AG04449 (cell line): ENCODE measurements around the gene ZC3H12D.

Experiments used
- CTCF ChIA-PET: fragments of 350-600 bp; formaldehyde crosslinking; extraction: SDS; loops from one replicate; lab custom pipeline; 2021; ENCODE audit warnings: antibody characterized with exemption; lab: Yijun Ruan, JAX
- POLR2A ChIA-PET: fragments of 400-600, 350-600 bp; formaldehyde crosslinking; extraction: SDS; loops from one replicate; lab custom pipeline; 2020; ENCODE audit warnings: antibody characterized with exemption, inconsistent platforms; lab: Yijun Ruan, JAX
- DNase-seq: peaks from one replicate; pipeline ENCODE4 v3.0.0-alpha.2; 2010; ENCODE audit warnings: low read depth, low spot score
- H3K4me3 ChIP-seq: 2 replicates; pipeline ENCODE4 v1.5.1; 2011; ENCODE audit warnings: low read depth, mild to moderate bottlenecking, control low read depth, low read length
- CTCF ChIP-seq: IDR thresholded peaks from one replicate; pipeline ENCODE4 v1.5.1; 2011; ENCODE audit warnings: mild to moderate bottlenecking, moderate library complexity, low read length, control low read depth, inconsistent platforms; ENCODE audit not compliant: insufficient read depth; ENCODE audit errors: missing control alignments

The ZC3H12D gene

GRCh38 chr6:149428606-149429005 lies 56.2 kb downstream of the ZC3H12D start:
- CTCF ChIA-PET = interaction anchor here (0.7 to 18.9 kb wide), 5 partner anchors 9 to 398 kb away, joined by 3 to 382 read pairs (median 8); no protein-coding TSS in a partner anchor
- no peak for DNase-seq
- POLR2A ChIA-PET = interaction anchor here (1.3 kb wide), 1 partner anchor 396 kb away, joined by 3 read pairs; no protein-coding TSS in a partner anchor
- TF ChIP-seq CTCF = no peak
- no peak overlapping the region for H3K4me3 ChIP-seq

- no peak for TF ChIP-seq CTCF
- POLR2A ChIA-PET = no interaction called here
Measured at GRCh38 chr6:149425754-149426153, 59.1 kb downstream of the ZC3H12D start.

GRCh38 chr6:149425224-149425623 lies 59.6 kb downstream of the ZC3H12D start:
- POLR2A ChIA-PET = no interaction called here
- TF ChIP-seq CTCF = no peak
- CTCF ChIA-PET = interaction anchor here (1.5 to 18.9 kb wide), 2 partner anchors 15 to 394 kb away, joined by 5 to 382 read pairs; no protein-coding TSS in a partner anchor
- DNase-seq = no peak
- no peak overlapping the region for H3K4me3 ChIP-seq

More at GRCh38 chr6:149425754-149426153, 59.1 kb downstream of the ZC3H12D start:
- CTCF ChIA-PET = interaction anchor here (18.9 kb wide), 1 partner anchor 395 kb away, joined by 382 read pairs; no protein-coding TSS in a partner anchor
- no peak for DNase-seq
- no peak overlapping the region for H3K4me3 ChIP-seq

- no peak for DNase-seq
- CTCF ChIA-PET = interaction anchor here (0.6 to 18.9 kb wide), 6 partner anchors 9 to 393 kb away, joined by 3 to 382 read pairs (median 4); no protein-coding TSS in a partner anchor
- H3K4me3 ChIP-seq = no peak overlapping the region; the same call in 1 of the 2 replicates
- POLR2A ChIA-PET = no interaction called here
- TF ChIP-seq CTCF = no peak
Measured at GRCh38 chr6:149423964-149424440, 60.8 kb downstream of the ZC3H12D start.

GRCh38 chr6:149422581-149422980 lies 62.2 kb downstream of the ZC3H12D start:
- TF ChIP-seq CTCF = no peak
- ChIA-PET CTCF (interaction anchor here (0.7 to 18.9 kb wide), 5 partner anchors 9 to 392 kb away, joined by 3 to 382 read pairs (median 19); no protein-coding TSS in a partner anchor), POLR2A (no interaction called here)
- H3K4me3 ChIP-seq = no peak overlapping the region
- no peak for DNase-seq

GRCh38 chr6:149421132-149421531 lies 63.7 kb downstream of the ZC3H12D start:
- POLR2A ChIA-PET = no interaction called here
- CTCF ChIA-PET = interaction anchor here (1.3 to 18.9 kb wide), 3 partner anchors 11 to 390 kb away, joined by 4 to 382 read pairs (median 55); no protein-coding TSS in a partner anchor
- no peak for TF ChIP-seq CTCF
- DNase-seq = no peak
- no peak overlapping the region for H3K4me3 ChIP-seq
